Measurements from ENCODE around the gene ELMOD3.

- TF ChIP-seq CTCF (conservative IDR thresholded peaks at IDR 0.05) (no peak), EZH2 (IDR thresholded peaks at IDR 0.05; ENCODE audit: low read depth) (no peak)
Observed at GRCh38 chr2:85307527-85307897, 47.1 kb upstream of the ELMOD3 start.
